ENCODE measurements around the gene CHRNA10.

- TF ChIP-seq CTCF (IDR thresholded peaks at IDR 0.05; ENCODE audit: low read depth, low read length) (no peak), EZH2phosphoT487 (IDR thresholded peaks at IDR 0.05; ENCODE audit: low read depth) (no peak)
Observed at GRCh38 chr11:3639841-3640240, 31.3 kb downstream of the CHRNA10 start.
